Caco-2 (cell line): ENCODE results near the gene LRRC4. TPM values are rescaled to one million over a fixed set of nuclear protein-coding genes. Genes with fewer than 3 reads are reported as not detected.

Experiments
- BruUV-seq: library from RNA; stranded (reverse); fragments of 400-500 nt; replicated peaks from 2 replicates; lab custom pipeline; 2021; lab: Mats Ljungman, UMichigan
- CTCF ChIA-PET: fragments of 300-600 bp; sonication (Branson Sonifier 250); formaldehyde crosslinking; loops from one replicate; lab custom pipeline; 2022; ENCODE audit warnings: antibody characterized with exemption; lab: Charles Lee
- POLR2A ChIA-PET: fragments of 300-600 bp; sonication (Branson Sonifier 250); formaldehyde crosslinking; loops from one replicate; lab custom pipeline; 2022; ENCODE audit warnings: antibody characterized with exemption; lab: Charles Lee
- DNase-seq, 2 experiments: peaks; one replicate each; pipeline versions ENCODE4 v3.0.0 to v3.0.0-alpha.2; 2020 to 2022
- H3K27me3 ChIP-seq: replicated peaks from 2 replicates; pipeline ENCODE4 v1.6.0; 2011; ENCODE audit warnings: low read length; ENCODE audit not compliant: control insufficient read depth, insufficient read depth
- H3K36me3 ChIP-seq: 2 replicates; pipeline ENCODE4 v1.5.1; 2011; ENCODE audit warnings: low read length; ENCODE audit not compliant: control insufficient read depth, insufficient read depth
- H3K4me1 ChIP-seq: fragments of 250-450 bp; sonication (Bioruptor Pico); 2 replicates; pipeline ENCODE4 v1.5.1; 2020; ENCODE audit warnings: mild to moderate bottlenecking
- H3K4me3 ChIP-seq: 2 replicates; pipeline ENCODE4 v1.5.1; 2011; ENCODE audit warnings: low read depth, mild to moderate bottlenecking, control low read depth, low read length
- H3K9me3 ChIP-seq: fragments of 250-450 bp; sonication (Bioruptor Pico); 2 replicates; pipeline ENCODE4 v1.5.1; 2020; ENCODE audit warnings: mild to moderate bottlenecking, moderate library complexity
- H3K27ac Mint-ChIP-seq: one replicate; pipeline ENCODE4 v1.8.0; 2022; ENCODE audit warnings: mixed read lengths; ENCODE audit not compliant: unreplicated experiment
- H3K27me3 Mint-ChIP-seq: one replicate; pipeline ENCODE4 v1.8.0; 2022; ENCODE audit warnings: mixed read lengths; ENCODE audit not compliant: insufficient read depth, unreplicated experiment
- H3K36me3 Mint-ChIP-seq: one replicate; pipeline ENCODE4 v1.8.0; 2022; ENCODE audit warnings: mild to moderate bottlenecking, mixed read lengths; ENCODE audit not compliant: insufficient read depth, unreplicated experiment
- H3K4me1 Mint-ChIP-seq: one replicate; pipeline ENCODE4 v1.8.0; 2022; ENCODE audit warnings: low read depth, mixed read lengths; ENCODE audit not compliant: unreplicated experiment
- H3K4me3 Mint-ChIP-seq: one replicate; pipeline ENCODE4 v1.8.0; 2022; ENCODE audit warnings: mild to moderate bottlenecking, moderate library complexity, mixed read lengths; ENCODE audit not compliant: unreplicated experiment
- H3K9me3 Mint-ChIP-seq: one replicate; pipeline ENCODE4 v1.8.0; 2022; ENCODE audit warnings: mixed read lengths; ENCODE audit not compliant: unreplicated experiment
- CTCF ChIP-seq, 2 experiments: fragments of 200-600 bp in 1 of 2; IDR thresholded peaks; 1 replicate in 1 of 2; 2 replicates in 1 of 2; pipeline versions ENCODE4 v1.5.1 to v1.8.0; 2011 to 2022; ENCODE audit warnings: antibody characterized with exemption in 1 of 2, control low read depth in 1 of 2, inconsistent platforms in 1 of 2, low read depth in 1 of 2, low read length in 1 of 2, mild to moderate bottlenecking in 1 of 2, moderate library complexity in 1 of 2; ENCODE audit not compliant: insufficient read depth in 1 of 2, severe bottlenecking in 1 of 2, unreplicated experiment in 1 of 2
- intact Hi-C: fragments of 100-400 bp; cut with micrococcal nuclease; formaldehyde crosslinking; loops from one replicate; pipeline ENCODE4 v1.10.0; 2022; ENCODE audit not compliant: unreplicated experiment
- total RNA-seq: library from RNA; stranded (reverse); gene quantifications from 2 replicates; pipeline ENCODE4 v1.2.3, GENCODE V29; 2022

Gene LRRC4
- total RNA-seq, 1 experiment from 2014 or later = not detected

- Mint-ChIP-seq H3K9me3 (no peaks in the 10 kb centered on the region), H3K36me3 (peaks cover 61% of the 10 kb centered on the region), H3K27ac (no peak overlapping the region), H3K4me1 (no peaks in the 10 kb centered on the region), H3K27me3 (no peaks in the 10 kb centered on the region), H3K4me3 (no peak overlapping the region)
- Histone ChIP-seq H3K36me3 (no peaks in the 10 kb centered on the region), H3K4me1 (no peaks in the 10 kb centered on the region), H3K27me3 (no peaks in the 10 kb centered on the region), H3K4me3 (no peak overlapping the region), H3K9me3 (no peaks in the 10 kb centered on the region)
- ChIA-PET CTCF (no interaction called here), POLR2A (no interaction called here)
- no peak for TF ChIP-seq CTCF (IDR thresholded peaks at IDR 0.05; ENCODE audit: insufficient read depth in 1 of 2, low read depth in 1 of 2, low read length in 1 of 2, severe bottlenecking in 1 of 2, unreplicated experiment in 1 of 2)
- no TSS peak for BruUV-seq
- intact Hi-C loops = no loop called here
- no peak for DNase-seq
Measured at GRCh38 chr7:128071801-128072200, 40.6 kb upstream of the LRRC4 start.

- POLR2A ChIA-PET = no interaction called here
- Histone ChIP-seq H3K4me1 (no peaks in the 10 kb centered on the region), H3K4me3 (no peak overlapping the region)
Measured at GRCh38 chr7:128071376-128071775, 40.1 kb upstream of the LRRC4 start.

GRCh38 chr7:128069373-128070364, 38.4 kb upstream of the LRRC4 start:
- POLR2A ChIA-PET = no interaction called here
- H3K4me1 Mint-ChIP-seq = no peaks in the 10 kb centered on the region
- no TSS peak for BruUV-seq

More at GRCh38 chr7:128071376-128071775, 40.1 kb upstream of the LRRC4 start:
- Mint-ChIP-seq H3K4me1 (no peaks in the 10 kb centered on the region), H3K9me3 (no peaks in the 10 kb centered on the region), H3K27me3 (no peaks in the 10 kb centered on the region), H3K4me3 (no peak overlapping the region), H3K36me3 (peaks cover 58% of the 10 kb centered on the region), H3K27ac (no peak overlapping the region)
- Histone ChIP-seq H3K27me3 (no peaks in the 10 kb centered on the region), H3K9me3 (no peaks in the 10 kb centered on the region), H3K36me3 (no peaks in the 10 kb centered on the region)
- BruUV-seq = no TSS peak
- CTCF ChIA-PET = no interaction called here
- no peak for DNase-seq
- intact Hi-C loops = no loop called here
- TF ChIP-seq CTCF (IDR thresholded peaks at IDR 0.05; ENCODE audit: insufficient read depth in 1 of 2, low read depth in 1 of 2, low read length in 1 of 2, severe bottlenecking in 1 of 2, unreplicated experiment in 1 of 2) = no peak

More at GRCh38 chr7:128069373-128070364, 38.4 kb upstream of the LRRC4 start:
- Histone ChIP-seq H3K9me3 (no peaks in the 10 kb centered on the region), H3K27me3 (no peaks in the 10 kb centered on the region), H3K36me3 (no peaks in the 10 kb centered on the region), H3K4me3 (no peak overlapping the region), H3K4me1 (no peaks in the 10 kb centered on the region)
- TF ChIP-seq CTCF (IDR thresholded peaks at IDR 0.05; ENCODE audit: insufficient read depth in 1 of 2, low read depth in 1 of 2, low read length in 1 of 2, severe bottlenecking in 1 of 2, unreplicated experiment in 1 of 2) = no peak
- Mint-ChIP-seq H3K9me3 (no peaks in the 10 kb centered on the region), H3K36me3 (peaks cover 53% of the 10 kb centered on the region), H3K27me3 (no peaks in the 10 kb centered on the region), H3K27ac (no peak overlapping the region), H3K4me3 (no peak overlapping the region)
- no peak for DNase-seq
- CTCF ChIA-PET = no interaction called here
- intact Hi-C loops = no loop called here
